K562 (cell line): ENCODE measurements around the gene LAIR2. TPM values are rescaled to one million over a fixed set of nuclear protein-coding genes. Genes with fewer than 3 reads are reported as not detected.

Source experiments
- ATAC-seq: fragments of 200-7000 bp; cut with Tn5 transposase; 3 replicates; pipeline ENCODE4 v1.9.1; 2020; ENCODE audit warnings: moderate library complexity
- BruUV-seq: library from RNA; stranded (reverse); fragments of 400-500 nt; replicated peaks from 2 replicates; lab custom pipeline; 2021; lab: Mats Ljungman, UMichigan
- CTCF ChIA-PET: fragments of 300-600 bp; formaldehyde crosslinking; extraction: SDS; loops from one replicate; lab custom pipeline; 2021; ENCODE audit warnings: low intra/inter-chr PET ratio; lab: Yijun Ruan, JAX
- POLR2A ChIA-PET: fragments of 300-600, 350-650 bp; sonication (Branson Sonifier 250); formaldehyde crosslinking; extraction: SDS; loops from one replicate; lab custom pipeline; 2021; ENCODE audit warnings: antibody characterized with exemption, inconsistent platforms; lab: Yijun Ruan, JAX
- DNase-seq, 4 experiments: peaks; one replicate each; pipeline versions ENCODE4 v3.0.0 to v3.0.0-alpha.2; 2011 to 2018; ENCODE audit warnings: low spot score in 3 of 4, mixed read lengths in 3 of 4; ENCODE audit errors: extremely low read depth in 1 of 4
- FAIRE-seq: peaks from 2 replicates; lab custom pipeline; 2011; peaks lifted over from hg19 to GRCh38; lab: Jason Lieb, UNC
- H2AFZ ChIP-seq: 2 replicates; pipeline ENCODE4 v1.6.0; 2011; ENCODE audit warnings: low read depth, low read length, control low read depth, inconsistent platforms
- H3K27ac ChIP-seq: fragments of 200-600 bp; 3 replicates; pipeline ENCODE4 v1.8.0; 2011; ENCODE audit warnings: low read depth, mild to moderate bottlenecking, control low read depth, inconsistent platforms, low read length, moderate library complexity, mixed read lengths; ENCODE audit errors: extremely low read depth
- H3K27me3 ChIP-seq, 2 experiments: fragments of 300-600 bp in 1 of 2; 2 replicates in 1 of 2; 3 replicates in 1 of 2; pipeline versions ENCODE4 v1.6.0 to v1.8.0; 2011; ENCODE audit warnings: inconsistent platforms in 2 of 2, low read length in 2 of 2, mild to moderate bottlenecking in 1 of 2, mixed read lengths in 1 of 2, moderate library complexity in 1 of 2; ENCODE audit not compliant: control insufficient read depth in 2 of 2, insufficient read depth in 2 of 2
- H3K36me3 ChIP-seq: fragments of 300-600 bp; 3 replicates; pipeline ENCODE4 v1.8.0; 2011; ENCODE audit warnings: mild to moderate bottlenecking, low read length, inconsistent platforms; ENCODE audit not compliant: control insufficient read depth, insufficient read depth
- H3K4me1 ChIP-seq, 2 experiments: fragments of 200-600 bp in 1 of 2; replicated peaks in 1 of 2; 2 replicates in 1 of 2; 3 replicates in 1 of 2; pipeline versions ENCODE4 v1.5.1 to v1.8.0; 2011; ENCODE audit warnings: inconsistent platforms in 2 of 2, low read length in 2 of 2, mild to moderate bottlenecking in 1 of 2, mixed read lengths in 1 of 2, moderate library complexity in 1 of 2; ENCODE audit not compliant: control insufficient read depth in 2 of 2, insufficient read depth in 2 of 2
- H3K4me2 ChIP-seq: 2 replicates; pipeline ENCODE4 v1.6.1; 2011; ENCODE audit warnings: low read length, control low read depth, inconsistent platforms, mixed read lengths; ENCODE audit not compliant: insufficient read depth
- H3K4me3 ChIP-seq: fragments of 200-600 bp; sonication (generic), shearing (Covaris generic); 2 replicates; pipeline ENCODE4 v1.5.1; 2016; ENCODE audit warnings: control low read depth, inconsistent platforms
- H3K79me2 ChIP-seq: fragments of 200-600 bp; 3 replicates; pipeline ENCODE4 v1.8.0; 2011; ENCODE audit warnings: low read length, inconsistent platforms; ENCODE audit not compliant: control insufficient read depth, insufficient read depth
- H3K9ac ChIP-seq, 2 experiments: 2 replicates each; pipeline versions ENCODE4 v1.6.0 to v1.6.1; 2011; ENCODE audit warnings: low read depth in 2 of 2, low read length in 2 of 2, control low read depth in 1 of 2, inconsistent platforms in 1 of 2, mild to moderate bottlenecking in 1 of 2, mixed read lengths in 1 of 2; ENCODE audit not compliant: insufficient read depth in 1 of 2
- H3K9me1 ChIP-seq: one replicate; pipeline ENCODE4 v1.6.0; 2011; ENCODE audit warnings: inconsistent platforms, mild to moderate bottlenecking, low read length, moderate library complexity; ENCODE audit not compliant: control insufficient read depth, insufficient read depth
- H3K9me3 ChIP-seq: replicated peaks from 2 replicates; pipeline ENCODE4 v1.5.1; 2011; ENCODE audit warnings: low read depth, low read length, inconsistent platforms; ENCODE audit not compliant: control insufficient read depth, insufficient read depth
- H4K20me1 ChIP-seq: replicated peaks from 2 replicates; pipeline ENCODE4 v1.6.1; 2011; ENCODE audit warnings: low read length, inconsistent platforms, mixed read lengths; ENCODE audit not compliant: control insufficient read depth, insufficient read depth
- ARID2 ChIP-seq: fragments of 450-650 bp; IDR thresholded peaks from 2 replicates; pipeline ENCODE4 v1.6.1; 2017; ENCODE audit warnings: antibody characterized with exemption, mild to moderate bottlenecking
- BDP1 ChIP-seq: IDR thresholded peaks from 3 replicates; pipeline ENCODE4 v1.6.1; 2011; ENCODE audit not compliant: insufficient read length, insufficient read depth
- EP300 ChIP-seq: IDR thresholded peaks from 2 replicates; pipeline ENCODE4 v1.6.1; 2012; ENCODE audit warnings: low read length, improper control_type of control experiment
- NFYB ChIP-seq: IDR thresholded peaks from 2 replicates; pipeline ENCODE4 v1.6.1; 2011; ENCODE audit warnings: mild to moderate bottlenecking, moderate library complexity; ENCODE audit not compliant: insufficient read length; ENCODE audit errors: extremely low read depth
- PHB2 ChIP-seq: fragments of 450-650 bp; IDR thresholded peaks from 2 replicates; pipeline ENCODE4 v1.6.1; 2017; ENCODE audit warnings: low read depth
- RFX7 ChIP-seq: fragments of 250-450 bp; sonication (Bioruptor Pico); IDR thresholded peaks from 2 replicates; pipeline ENCODE4 v1.5.1; 2021; ENCODE audit warnings: mild to moderate bottlenecking
- TOE1 ChIP-seq, 2 experiments: fragments of 450-650 bp in 1 of 2; sonication (generic) in 1 of 2; formaldehyde crosslinking in 1 of 2; IDR thresholded peaks; 2 replicates each; pipeline versions ENCODE4 v1.7.1 to v1.8.0; 2016 to 2022; ENCODE audit warnings: borderline replicate concordance in 2 of 2, mild to moderate bottlenecking in 2 of 2, antibody characterized with exemption in 1 of 2, inconsistent platforms in 1 of 2, low read depth in 1 of 2, missing genetic modification reagents in 1 of 2, moderate library complexity in 1 of 2
- ZBTB11 ChIP-seq, 3 experiments: fragments of 200-800 bp in 1 of 3; fragments of 250-450 bp in 1 of 3; fragments of 450-650 bp in 1 of 3; sonication (Bioruptor Pico) in 1 of 3; sonication (Bioruptor generic) in 1 of 3; formaldehyde crosslinking in 1 of 3; IDR thresholded peaks; 2 replicates each; pipeline versions ENCODE4 v1.6.1 to v1.8.0; 2016 to 2022; ENCODE audit warnings: mild to moderate bottlenecking in 2 of 3, missing genetic modification characterization in 2 of 3, missing compliant biosample characterization in 1 of 3, moderate library complexity in 1 of 3
- ZBTB33 ChIP-seq: sonication (generic); formaldehyde crosslinking; IDR thresholded peaks from 2 replicates; pipeline ENCODE4 v1.8.1; 2023; ENCODE audit warnings: mild to moderate bottlenecking, missing genetic modification reagents
- ZNF124 ChIP-seq: sonication (generic); formaldehyde crosslinking; IDR thresholded peaks from 2 replicates; pipeline ENCODE4 v1.8.1; 2022; ENCODE audit warnings: missing genetic modification reagents
- ZNF232 ChIP-seq: sonication (generic); formaldehyde crosslinking; IDR thresholded peaks from 2 replicates; pipeline ENCODE4 v1.8.0; 2022; ENCODE audit warnings: mild to moderate bottlenecking, missing genetic modification reagents
- ZNF324 ChIP-seq: fragments of 250-450 bp; sonication (Bioruptor Pico); IDR thresholded peaks from 2 replicates; pipeline ENCODE4 v1.4.0; 2020; ENCODE audit warnings: mild to moderate bottlenecking
- WGBS: fragments of 100-300 bp; shearing (Covaris generic); methylation state at CpG from one replicate; pipeline ENCODE4 v1.1.6; 2016; ENCODE audit warnings: low coverage, mixed read lengths; ENCODE audit not compliant: insufficient coverage; ENCODE audit errors: missing lambda C conversion rate; 5-methylcytosine and 5-hydroxymethylcytosine counted together
- in situ Hi-C: fragments of 300-500 bp; cut with MboI; formaldehyde crosslinking; loops from 4 replicates; pipeline ENCODE4 v1.15.0; 2018; ENCODE audit warnings: inconsistent platforms, mixed read lengths
- intact Hi-C: fragments of 100-400 bp; cut with micrococcal nuclease; formaldehyde crosslinking; loops from 2 replicates; pipeline ENCODE4 v1.14.2; 2022
- polyA plus RNA-seq, 8 experiments: library from polyadenylated mRNA; depleted of rRNA in 4 of 8; stranded (reverse) in 5 of 8; unstranded in 3 of 8; fragments of >200 nt; fragmentation: Nextera tagmentation in 2 of 8; fragmentation: Illumina TruSeq in 1 of 8; extraction: Ambion mirVana in 2 of 8; extraction: Trizol in 1 of 8; gene quantifications; 2 replicates each; pipeline versions ENCODE4 v1.2.1 to v1.2.3, GENCODE V29; 2011 to 2014; ENCODE audit warnings: inconsistent platforms in 1 of 8, missing spikeins in 1 of 8
- total RNA-seq, 7 experiments: library from RNA; depleted of rRNA in 6 of 7; stranded (reverse); fragments of >200 nt in 6 of 7; fragmentation: Illumina TruSeq in 2 of 7; extraction: Trizol in 2 of 7; gene quantifications; 2 replicates each; pipeline versions ENCODE4 v1.2.1 to v1.2.3, GENCODE V29; 2011 to 2021; ENCODE audit warnings: low replicate concordance in 1 of 7
- TF ChIP-seq, protein P1 (sequence below): IDR thresholded peaks from 3 replicates; pipeline ENCODE4 v1.6.1; 2011; ENCODE audit warnings: borderline replicate concordance, mild to moderate bottlenecking, moderate library complexity; ENCODE audit not compliant: insufficient read length; ENCODE audit errors: extremely low read depth

Gene LAIR2
- total and polyA plus RNA-seq, 9 of the 15 experiments (the other 6 are each of a cell fraction or from before 2014, with no cell fraction given), result not detected

- no peaks in the 10 kb centered on the region for H3K36me3 ChIP-seq
- H3K27ac ChIP-seq, result no peak overlapping the region
- intact Hi-C loops (no loop called here), in situ Hi-C loops (no loop called here)
- no peaks in the 10 kb centered on the region for H3K9me3 ChIP-seq
- H3K9me1 ChIP-seq, result no peaks in the 10 kb centered on the region
- FAIRE-seq (no peak), ATAC-seq (no peak), DNase-seq (no peak)
- no peak overlapping the region for H2AFZ ChIP-seq
- H3K4me1 ChIP-seq, result peaks cover 3 to 15% of the 10 kb centered on the region in 2 experiments; a peak in 3 of 5 replicates
- H3K79me2 ChIP-seq, result no peaks in the 10 kb centered on the region
- H3K4me2 ChIP-seq, result no peak overlapping the region
- H3K9ac ChIP-seq, result no peak overlapping the region
- no peak overlapping the region for H3K4me3 ChIP-seq
- no peak for TF ChIP-seq EP300
- no peak for TF ChIP-seq RFX7
- TF ChIP-seq ZNF324, result no peak
- no peak for TF ChIP-seq ZBTB33 (CRISPR knock-in tag)
- no peak for TF ChIP-seq ARID2
- no peak for TF ChIP-seq BDP1
- TF ChIP-seq, protein P1, sequence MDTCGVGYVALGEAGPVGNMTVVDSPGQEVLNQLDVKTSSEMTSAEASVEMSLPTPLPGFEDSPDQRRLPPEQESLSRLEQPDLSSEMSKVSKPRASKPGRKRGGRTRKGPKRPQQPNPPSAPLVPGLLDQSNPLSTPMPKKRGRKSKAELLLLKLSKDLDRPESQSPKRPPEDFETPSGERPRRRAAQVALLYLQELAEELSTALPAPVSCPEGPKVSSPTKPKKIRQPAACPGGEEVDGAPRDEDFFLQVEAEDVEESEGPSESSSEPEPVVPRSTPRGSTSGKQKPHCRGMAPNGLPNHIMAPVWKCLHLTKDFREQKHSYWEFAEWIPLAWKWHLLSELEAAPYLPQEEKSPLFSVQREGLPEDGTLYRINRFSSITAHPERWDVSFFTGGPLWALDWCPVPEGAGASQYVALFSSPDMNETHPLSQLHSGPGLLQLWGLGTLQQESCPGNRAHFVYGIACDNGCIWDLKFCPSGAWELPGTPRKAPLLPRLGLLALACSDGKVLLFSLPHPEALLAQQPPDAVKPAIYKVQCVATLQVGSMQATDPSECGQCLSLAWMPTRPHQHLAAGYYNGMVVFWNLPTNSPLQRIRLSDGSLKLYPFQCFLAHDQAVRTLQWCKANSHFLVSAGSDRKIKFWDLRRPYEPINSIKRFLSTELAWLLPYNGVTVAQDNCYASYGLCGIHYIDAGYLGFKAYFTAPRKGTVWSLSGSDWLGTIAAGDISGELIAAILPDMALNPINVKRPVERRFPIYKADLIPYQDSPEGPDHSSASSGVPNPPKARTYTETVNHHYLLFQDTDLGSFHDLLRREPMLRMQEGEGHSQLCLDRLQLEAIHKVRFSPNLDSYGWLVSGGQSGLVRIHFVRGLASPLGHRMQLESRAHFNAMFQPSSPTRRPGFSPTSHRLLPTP, result no peak
- no peak for TF ChIP-seq NFYB
- no peak for TF ChIP-seq ZNF232 (CRISPR knock-in tag)
- no peak for TF ChIP-seq ZNF124 (CRISPR knock-in tag)
- TF ChIP-seq TOE1 (IDR thresholded peaks at IDR 0.05; ENCODE audit: borderline replicate concordance), result no peak
- no peak for TF ChIP-seq TOE1 (CRISPR knock-in tag; IDR thresholded peaks at IDR 0.05; ENCODE audit: borderline replicate concordance, low read depth)
- TF ChIP-seq PHB2, result no peak
- no peak for TF ChIP-seq ZBTB11 (CRISPR knock-in tag; IDR thresholded peaks at IDR 0.05)
- no TSS peak for BruUV-seq
- 6% methylated on average over 6 of the region's 6 CpGs for WGBS
- ChIA-PET POLR2A (no interaction called here), CTCF (no interaction called here)
- H4K20me1 ChIP-seq, result no peaks in the 10 kb centered on the region; the same call in 1 of the 2 replicates
- H3K27me3 ChIP-seq, result peaks cover 4 to 32% of the 10 kb centered on the region in 2 experiments; a peak in 4 of 5 replicates
Measured at GRCh38 chr19:54521860-54522513, 19.4 kb downstream of the LAIR2 start.
